Dedifferentiated amniotic fluid mesenchymal stem cell (primary cell): ENCODE measurements around the gene EMP2.
"Not testable (repeated sequence)": the region's sequence is repeated elsewhere in the genome, so short reads cannot be mapped to it uniquely, and the experiment has no call there.

ENCODE experiments used
- DNase-seq: peaks from one replicate; pipeline ENCODE4 v3.0.0-alpha.2; 2016; ENCODE audit errors: extremely low spot score

The EMP2 gene

DNA sequence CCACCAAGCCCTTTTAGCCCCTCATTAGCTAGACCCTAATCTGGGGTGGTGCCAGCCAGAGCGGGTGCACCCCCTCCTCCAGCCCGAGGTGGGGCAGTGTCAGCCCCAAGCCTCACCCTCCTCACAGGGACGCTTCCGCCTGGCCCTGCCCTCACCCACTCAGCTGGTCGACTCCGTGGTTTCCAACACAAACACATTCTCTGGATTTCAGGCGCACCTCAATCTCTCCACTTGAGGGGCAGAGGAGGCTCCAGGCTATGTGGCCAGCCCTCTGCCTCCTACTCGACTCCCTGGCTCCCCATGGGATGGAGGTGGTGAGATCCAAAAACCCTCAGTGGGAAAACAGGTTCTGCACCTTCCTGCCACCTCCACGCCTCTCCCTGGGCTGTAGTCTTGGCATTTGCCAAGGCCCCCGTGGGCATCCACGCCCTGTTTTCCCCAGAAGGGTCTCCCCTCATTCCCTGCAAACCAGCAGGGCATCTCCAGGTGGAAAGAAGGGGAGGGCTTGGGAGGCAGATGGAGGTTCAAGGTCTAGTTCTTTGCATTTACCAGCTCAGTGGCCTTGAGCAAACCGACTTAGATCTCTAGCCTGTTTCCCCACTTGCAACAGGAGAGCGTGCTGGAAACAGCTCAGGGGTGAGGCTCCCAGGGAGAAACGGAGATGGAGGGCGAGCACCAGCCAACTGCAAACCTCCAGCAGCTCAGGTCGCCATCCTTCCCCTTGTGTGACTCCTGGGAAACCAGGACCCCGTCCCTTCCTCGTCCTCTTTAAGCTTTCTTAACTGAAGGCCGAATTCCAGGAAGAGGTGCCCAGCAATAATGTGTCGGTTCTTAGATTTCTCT is 1.7 kb downstream of the EMP2 start:
- no peak for DNase-seq

DNA sequence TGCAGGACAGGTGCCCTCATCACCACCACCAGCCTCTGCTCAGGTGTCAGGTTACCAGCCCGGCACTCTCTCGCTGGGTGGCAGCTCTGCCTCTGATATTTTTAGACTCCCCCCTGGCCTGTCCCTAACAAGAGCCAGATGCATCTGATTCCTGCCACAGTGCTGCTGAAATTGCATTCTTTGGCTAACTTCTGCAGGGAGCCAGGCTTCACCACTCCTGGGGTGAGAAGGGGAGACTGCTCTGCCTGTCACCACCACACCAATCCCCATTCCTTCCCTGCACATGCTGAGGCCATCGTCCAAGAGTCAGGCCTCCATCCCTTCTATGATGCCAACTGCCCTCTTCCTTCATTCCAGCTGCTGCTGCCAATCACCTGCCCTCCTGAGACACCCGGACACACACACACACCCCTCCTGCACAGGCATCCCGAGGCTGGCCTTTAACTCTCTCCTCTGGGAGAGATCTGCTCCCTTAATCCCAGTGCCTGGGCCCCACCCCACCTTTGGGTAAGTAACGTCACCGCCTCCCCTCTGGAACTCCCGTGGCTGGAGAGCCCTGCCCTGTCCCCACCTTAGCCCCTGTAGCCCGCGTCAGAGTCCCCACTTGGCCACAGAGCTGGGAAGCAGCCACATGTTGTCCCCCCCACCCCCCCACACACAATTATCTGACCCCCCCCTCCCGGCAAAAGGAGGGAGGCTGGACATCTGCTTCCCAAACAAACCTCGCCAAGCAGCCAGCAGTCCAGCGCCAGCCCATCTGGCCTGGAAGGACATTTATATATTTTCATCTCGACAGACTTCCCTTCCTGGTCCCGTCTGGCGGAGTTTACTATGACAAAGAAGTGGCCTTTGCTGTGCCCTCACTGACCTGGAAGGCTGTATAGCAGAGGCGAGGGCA is 2.8 kb downstream of the EMP2 start:
- no peak for DNase-seq

DNA sequence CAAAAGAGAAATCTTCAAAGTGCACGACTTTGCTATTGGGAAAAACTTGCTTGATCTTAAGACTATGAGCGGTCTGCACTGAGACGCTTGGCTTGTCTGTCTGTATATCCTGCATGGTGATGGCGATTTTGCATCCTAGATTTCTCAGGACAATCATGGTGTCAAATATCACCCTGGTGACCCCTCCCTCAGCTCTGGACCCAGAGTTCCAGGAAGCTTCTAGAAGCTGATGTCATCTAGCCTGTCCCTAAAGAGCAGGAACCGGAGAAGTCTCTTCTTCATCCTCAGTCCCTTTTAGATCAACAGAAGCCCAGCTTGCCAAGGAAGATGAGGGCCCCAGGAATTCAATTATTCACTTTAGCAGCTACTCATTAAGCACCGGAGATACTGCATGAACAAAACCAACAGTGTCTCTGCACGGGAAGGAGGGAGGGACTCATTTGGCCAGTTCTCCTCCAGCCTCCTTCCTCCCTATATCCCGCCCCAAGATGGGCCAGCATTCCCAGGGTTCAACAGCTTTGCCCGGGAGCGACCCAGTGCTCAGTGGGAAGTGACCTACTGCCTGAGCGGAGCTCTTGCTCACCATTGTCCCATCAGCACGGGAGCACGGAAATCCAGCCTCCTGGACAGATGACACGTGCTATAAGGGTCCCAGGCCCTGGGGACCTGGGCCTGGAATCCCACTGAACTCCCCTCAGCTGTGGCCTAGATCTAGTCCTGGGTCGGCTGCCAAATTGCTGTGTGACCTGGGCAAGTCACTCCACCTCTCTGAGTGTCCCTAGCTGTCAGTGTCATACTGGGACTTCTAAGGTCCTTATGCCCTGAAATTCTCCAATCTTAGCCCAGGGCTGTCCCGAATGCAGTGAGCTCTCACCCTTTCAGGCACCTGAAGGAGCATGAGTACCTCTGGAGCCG is 3.8 kb downstream of the EMP2 start:
- no peak for DNase-seq

DNA sequence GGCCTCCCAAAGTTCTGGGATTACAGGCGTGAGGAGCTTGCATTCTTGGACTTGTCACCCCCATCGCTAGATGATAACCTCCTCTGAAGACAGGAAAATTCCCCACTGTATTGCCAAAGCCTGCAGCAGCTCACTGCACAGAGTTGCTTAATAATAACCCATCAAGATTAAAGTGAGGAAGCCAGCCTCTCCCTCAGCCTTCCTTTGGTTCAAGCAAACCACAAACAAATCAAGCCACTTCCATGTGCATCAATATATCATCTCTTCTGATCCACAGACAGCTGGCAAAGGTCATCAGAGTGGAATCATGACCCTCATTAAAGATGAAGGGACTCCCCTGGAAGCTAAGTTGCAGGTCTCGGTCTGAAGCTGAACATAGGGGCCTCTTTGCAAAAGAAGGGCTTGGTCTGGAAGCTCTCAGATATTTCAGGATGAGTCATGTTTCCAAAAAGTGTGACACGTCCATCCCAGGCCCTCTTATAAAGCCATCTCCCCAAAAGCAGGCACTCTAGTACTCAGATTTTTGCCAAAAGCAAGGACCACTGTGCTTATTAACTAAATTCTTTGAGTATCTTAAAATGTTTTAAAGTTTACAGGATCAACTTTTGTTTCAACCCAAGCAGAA is 4.8 kb downstream of the EMP2 start:
- DNase-seq: no peak

DNA sequence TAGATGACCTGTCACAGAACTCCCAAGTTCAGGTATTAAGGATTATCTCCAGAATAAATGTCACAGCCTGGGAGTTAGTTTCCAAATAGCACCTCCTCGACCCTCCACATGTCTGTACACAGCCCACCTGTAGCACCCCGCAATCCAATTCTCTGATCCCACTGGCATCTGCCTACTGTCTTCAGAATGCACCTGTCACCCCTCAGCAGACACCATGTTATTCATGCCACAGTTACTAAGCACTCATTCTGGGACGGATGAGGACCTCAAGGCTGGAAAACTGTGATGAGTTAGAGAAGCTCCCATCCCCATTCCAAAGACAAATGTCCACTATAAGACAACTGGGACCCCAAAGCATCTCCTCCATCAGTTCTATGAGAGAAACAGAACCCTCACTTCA is 7.8 kb downstream of the EMP2 start:
- no peak for DNase-seq

DNA sequence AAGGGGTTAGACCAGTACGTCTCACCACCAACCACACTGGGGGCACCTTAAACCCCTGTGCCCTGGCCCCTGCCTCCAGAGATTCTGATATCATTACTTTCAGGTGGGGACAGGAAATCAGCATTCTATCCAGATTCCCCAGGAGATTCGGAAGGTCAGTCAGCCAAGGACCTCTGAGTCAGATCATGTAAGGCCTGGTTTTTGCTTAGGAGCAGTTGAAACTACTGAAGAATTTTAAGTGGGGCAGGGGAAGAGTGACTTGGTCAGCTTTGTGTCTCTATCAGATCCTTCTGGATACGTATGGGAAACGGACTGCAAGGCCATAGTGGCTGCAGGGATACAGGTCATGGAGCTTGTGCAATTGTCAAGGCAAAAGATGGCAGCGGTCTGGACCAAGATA is 9.0 kb downstream of the EMP2 start:
- DNase-seq: no peak

DNA sequence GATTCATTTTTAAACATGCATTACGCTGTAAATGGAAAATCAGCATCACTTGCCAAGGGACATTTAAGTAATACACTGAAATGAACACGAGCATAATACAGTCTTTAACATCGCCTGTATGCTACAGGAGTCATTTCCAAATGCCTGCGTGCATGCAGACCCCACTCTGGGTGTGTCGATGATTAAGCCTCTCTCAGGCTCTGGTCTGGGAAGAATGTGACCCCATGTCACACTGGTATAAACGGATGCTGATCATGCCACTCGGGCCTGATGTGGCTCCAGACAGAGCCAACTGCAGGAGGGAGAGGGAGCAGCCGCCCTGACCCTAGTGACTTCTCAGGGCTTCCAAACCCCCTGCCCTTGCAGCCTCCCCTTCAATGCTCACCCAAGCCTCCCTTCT is 10.8 kb downstream of the EMP2 start:
- DNase-seq: no peak

DNA sequence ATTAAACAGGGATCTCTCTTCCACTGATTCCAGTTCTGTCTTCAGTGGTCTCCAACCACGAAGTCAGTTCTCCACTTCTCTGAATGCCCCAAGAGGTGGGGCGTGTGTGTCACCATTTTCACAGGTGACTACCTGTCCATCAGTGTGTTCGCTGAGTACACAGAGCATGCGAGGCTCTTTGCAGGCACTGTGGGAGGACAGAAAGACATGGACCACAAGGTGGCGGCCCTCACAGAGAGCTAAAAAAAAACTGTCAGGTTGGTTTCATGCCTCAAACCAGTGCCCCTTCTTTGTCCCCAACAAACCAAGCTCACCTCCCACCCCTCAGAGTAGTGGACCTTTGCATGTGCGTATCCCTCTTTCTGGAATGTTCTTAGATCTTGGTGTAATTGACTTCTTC is 13.8 kb downstream of the EMP2 start:
- DNase-seq: no peak

DNA sequence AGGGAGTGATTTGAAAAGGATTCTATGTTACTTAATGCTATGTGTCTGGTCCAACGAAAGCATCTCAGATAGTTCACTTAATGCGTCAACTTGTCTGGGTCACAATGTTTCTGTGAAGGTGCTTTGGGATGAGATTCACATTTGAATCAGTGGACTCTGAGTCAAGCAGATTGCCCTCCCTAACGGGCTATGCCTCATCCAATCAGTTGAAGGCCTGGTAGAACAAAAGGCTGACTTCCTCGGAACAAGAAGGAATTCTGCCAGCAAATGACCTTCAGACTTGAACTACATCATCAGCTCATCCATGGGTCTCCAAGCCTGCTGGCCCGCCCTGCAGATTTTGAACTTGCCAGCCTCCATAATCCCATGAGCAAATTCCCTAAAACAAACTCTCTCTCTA is 15.2 kb downstream of the EMP2 start:
- no peak for DNase-seq

DNA sequence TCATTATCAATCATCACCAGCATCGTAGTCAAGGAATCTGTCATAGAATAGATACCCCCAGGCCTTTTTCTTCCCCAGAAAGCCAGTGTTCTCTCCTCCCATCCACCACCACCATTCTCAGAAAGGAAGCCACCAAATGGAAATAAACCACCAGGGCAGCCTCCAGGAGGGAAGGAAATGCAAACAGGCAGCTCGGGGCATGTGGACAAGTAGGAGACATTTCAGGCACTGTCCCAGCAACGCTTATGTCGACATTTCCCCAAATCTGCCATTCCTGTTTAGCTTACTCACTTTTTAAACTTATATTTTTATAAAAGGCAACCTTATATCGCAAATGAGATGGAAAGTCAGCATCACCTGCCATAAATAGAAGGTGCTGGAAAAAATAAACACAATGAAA is 15.8 kb downstream of the EMP2 start:
- DNase-seq: no peak

DNA sequence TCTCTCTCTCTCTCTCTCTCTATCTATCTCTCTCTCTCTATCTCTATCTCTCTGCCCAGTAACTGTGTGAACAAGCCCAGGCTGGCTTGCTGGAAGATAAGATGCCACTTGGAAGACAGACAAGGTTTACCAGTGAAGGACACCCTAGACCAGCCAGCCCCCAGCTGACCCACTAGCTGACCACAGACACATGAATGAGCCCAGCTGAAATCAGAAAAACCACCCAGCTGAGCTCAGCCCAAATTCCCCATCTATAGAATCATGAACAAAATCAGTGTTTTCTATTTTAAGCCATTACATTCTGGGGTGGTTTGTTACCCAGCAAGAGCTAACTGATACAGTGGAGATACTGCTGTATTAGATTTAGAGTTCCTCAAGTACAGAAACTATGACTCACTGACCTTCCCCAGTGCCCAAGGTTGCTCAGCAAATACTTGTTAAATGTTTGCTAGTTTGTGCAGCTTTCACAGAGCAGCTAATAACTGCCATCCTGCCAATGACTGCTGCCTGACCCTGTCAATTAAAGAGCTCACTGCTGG is 18.0 kb downstream of the EMP2 start:
- DNase-seq: no peak

DNA sequence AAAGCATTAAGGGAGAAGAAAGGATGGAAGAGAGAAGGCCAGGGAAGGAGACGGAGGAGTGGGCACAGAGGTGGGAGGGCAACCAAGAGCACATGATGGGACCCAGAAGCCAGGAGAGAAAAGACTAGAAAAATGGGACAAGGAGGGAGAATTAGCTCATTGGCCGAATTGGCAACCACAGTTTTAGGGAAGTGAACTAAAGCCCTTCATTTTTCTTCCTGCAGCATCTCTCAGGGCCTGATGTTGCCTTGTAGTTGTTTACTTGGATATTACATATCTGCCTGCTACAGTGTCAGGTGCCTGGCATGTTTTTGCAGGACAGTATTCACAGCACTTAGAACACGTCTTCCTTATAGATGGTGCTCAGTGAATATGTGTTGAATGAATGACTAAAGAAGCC is 19.0 kb downstream of the EMP2 start:
- no peak for DNase-seq

DNA sequence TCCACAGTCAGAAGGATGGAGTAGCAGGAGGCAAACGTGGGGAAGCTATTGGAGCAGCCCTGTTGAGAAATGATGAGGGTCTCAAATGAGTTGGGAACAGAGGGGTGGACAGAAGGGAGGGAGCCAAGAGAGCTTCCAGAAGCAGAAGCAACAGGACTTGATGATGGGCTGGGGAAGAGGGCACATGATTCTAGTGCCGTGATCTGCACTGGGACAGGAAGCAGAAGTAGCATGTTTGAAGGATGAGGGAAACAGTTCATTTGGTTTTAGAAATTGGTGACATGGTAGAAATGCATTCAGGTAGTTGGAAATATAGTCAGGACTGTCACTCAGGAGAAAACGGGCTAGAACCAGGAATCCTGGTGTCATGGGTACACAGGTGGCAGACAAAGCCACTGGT is 19.4 kb downstream of the EMP2 start:
- no peak for DNase-seq

DNA sequence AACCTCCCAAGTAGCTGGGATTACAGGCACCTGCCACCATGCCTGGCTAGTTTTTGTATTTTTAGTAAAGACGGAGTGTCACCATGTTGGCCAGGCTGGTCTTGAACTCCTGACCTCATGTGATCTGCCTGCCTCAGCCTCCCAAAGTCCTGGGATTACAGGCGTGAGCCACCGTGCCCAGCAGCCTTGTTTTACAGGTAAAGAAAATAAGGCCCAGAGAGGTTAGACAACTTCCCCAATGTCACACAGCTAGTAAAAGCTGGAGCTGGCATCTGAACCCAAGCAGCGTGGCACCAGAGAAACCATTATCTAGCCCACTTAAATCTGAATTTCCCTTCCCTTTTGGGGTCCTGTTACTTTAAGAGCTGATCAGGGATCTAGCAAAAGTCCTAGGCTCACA is 20.6 kb downstream of the EMP2 start:
- DNase-seq: not testable (repeated sequence)

DNA sequence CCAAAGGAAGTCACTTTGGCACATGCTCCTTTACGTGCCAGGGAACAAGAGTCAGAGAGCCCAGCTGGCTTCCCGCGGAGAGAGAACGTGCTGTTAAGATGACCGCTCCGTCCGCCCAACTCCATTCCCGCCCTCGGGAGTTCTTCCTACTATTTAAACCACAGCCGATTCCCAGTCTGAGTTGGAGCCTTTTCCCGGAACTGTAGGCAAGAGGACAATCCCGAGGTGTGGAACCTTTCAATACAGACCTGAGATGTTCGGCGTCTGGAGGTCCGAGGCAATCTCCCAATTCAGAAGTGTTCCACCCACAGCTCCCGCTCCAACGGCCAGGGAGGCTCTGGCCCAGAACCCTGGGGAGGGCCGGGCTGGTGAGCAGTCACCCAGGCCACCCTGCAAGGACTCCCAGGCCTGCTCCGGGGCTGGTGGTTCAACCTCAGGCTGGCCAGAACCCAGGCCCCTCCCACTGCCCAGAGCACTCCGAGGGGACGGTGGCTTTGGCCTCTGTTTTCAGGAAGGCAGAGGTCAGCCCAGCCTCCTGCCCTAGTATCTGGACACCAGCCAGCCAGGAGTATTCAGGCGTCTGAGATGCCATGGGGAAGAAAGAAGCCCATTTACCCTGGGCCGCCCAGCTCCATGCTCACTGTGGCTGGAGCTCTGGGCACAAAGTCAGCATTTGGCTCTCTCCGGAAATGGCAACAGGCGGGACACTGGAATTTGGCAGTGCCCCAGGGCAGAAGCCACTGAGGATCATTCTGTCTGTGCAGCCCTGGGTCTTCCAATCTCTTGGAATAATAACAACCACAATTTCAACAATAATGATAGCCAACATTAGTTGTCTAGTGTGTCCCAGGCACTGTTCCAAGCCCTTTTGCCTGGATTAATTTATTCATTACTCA is 21.4 kb downstream of the EMP2 start:
- DNase-seq: no peak

DNA sequence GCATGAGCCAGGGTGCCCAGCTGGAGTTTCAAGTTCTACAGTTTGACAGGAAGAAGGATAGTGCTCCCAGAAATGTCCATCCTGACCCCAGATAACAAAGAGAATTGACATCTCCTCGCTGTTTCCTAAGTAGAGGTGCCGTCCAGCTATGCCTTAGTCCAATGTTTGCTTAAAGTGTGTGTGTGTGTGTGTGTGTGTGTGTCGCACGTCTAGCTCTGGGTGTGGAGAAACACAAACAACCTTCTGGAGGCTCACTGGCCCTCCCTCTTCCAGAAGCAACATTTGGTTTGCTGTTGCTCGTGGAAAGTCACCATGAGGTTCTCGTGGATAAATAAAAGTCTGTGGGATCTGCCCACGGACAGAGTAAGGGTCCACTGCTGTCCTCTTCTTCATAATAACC is 22.1 kb downstream of the EMP2 start:
- DNase-seq: no peak

DNA sequence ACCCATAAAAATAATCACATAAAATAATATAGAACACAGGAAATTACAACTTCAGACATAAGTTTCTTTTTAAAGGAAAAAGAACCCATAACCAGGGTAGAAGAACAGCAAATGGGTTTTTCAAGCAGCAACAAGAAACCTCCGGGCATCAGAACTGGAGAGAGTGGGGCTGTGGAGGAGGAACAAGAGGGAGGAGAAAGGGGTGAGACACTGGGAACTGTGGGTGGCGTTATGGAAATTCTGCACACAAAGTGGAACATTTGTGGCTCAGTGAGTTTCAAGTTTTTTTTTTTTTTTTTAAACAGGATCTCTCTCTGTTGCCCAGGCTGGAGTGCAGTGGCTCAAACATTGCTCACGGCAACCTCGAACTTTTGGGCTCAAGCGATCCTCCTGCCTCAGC is 22.6 kb downstream of the EMP2 start:
- DNase-seq: no peak

DNA sequence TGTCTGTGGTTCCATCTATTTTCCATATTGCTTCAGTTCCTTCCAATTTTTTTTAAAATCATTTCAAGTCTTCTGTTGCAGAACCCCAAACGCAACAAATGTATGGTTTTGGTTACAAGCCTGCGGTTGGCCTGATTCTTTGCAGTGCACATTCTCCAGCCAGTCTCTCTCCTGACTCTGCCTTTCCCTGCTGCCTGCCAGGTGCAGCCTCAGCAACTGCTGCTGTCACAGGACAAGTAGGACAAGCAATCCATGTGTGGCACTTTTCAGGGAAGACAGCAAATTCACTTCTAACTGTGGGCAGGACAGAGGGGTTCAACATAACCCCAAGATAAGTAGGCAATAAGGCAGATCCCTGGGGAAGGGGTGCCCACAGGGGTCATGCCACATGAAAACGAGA is 24.2 kb downstream of the EMP2 start:
- DNase-seq: no peak

DNA sequence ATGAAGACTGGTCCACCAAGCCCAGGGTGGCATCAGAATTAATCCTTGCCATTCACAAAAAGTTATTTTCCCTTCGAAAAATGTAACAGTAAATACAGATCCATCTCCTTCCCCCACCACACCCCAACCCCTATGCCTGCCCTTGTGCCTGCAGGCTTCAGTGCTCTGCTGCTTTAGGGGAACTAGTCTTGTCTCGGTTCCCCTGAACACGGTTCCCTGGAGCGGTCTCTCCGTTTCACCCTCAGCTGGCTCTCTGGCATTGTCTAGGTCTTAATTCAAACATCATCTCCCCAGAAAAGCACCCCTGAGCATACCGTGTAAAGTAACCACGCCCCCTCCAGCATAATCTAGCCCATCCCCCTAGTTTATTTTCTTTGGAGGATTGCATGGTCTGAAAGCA is 25.8 kb downstream of the EMP2 start:
- no peak for DNase-seq

DNA sequence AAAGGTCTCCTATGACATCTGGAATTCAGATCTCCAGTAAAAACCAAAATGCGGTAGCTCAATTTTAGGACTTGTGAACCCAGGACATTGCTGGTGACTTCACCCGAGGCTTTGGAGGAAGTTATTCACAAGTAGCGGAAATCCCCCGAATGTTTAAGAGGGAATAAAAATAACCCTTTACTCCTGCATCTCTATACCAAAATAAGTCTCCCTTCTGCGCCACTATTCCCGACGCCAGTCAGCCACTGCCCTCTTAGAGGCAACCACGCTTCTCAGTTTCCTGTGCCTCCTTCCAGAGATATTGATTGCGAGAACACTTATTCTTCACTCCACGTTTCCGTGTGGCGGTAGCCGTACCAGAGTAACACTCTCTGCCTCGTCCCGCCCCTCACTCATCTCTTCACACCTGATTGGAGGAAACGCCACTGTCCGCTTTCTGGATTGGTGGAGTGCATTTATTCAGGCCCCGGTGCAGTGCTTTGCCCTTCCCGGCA is 27.4 kb downstream of the EMP2 start:
- DNase-seq: no peak
